Upper lobe of left lung (tissue), 6 donors: ENCODE measurements around the gene MAGI2. TPM values are rescaled to one million over a fixed set of nuclear protein-coding genes. Genes with fewer than 3 reads are reported as not detected.
A peak's percentile ranks its signal among the peaks of the same experiment; 100 is the strongest.

Experiments used
- ATAC-seq, 2 donors: fragments of 200-7000 bp; cut with Tn5 transposase; one replicate each; pipeline ENCODE4 v1.9.1; 2022; ENCODE audit warnings: mild to moderate bottlenecking in 2 of 2, moderate library complexity in 2 of 2; ENCODE audit not compliant: low FRiP score in 2 of 2
- DNase-seq, 2 donors: peaks; one replicate each; pipeline ENCODE4 v3.0.0-alpha.2; 2019 to 2020
- H3K27ac ChIP-seq, 4 donors: fragments of 200-600 bp; sonication (generic); one replicate each; pipeline ENCODE4 v1.5.1; 2016 to 2019
- H3K27me3 ChIP-seq, 4 donors: fragments of 200-600 bp; sonication (generic); one replicate each; pipeline ENCODE4 v1.5.1; 2017 to 2019
- H3K36me3 ChIP-seq, 4 donors: fragments of 200-600 bp; sonication (generic); one replicate each; pipeline ENCODE4 v1.5.1; 2016 to 2019
- H3K4me1 ChIP-seq, 4 donors: fragments of 200-600 bp; sonication (generic); one replicate each; pipeline ENCODE4 v1.5.1; 2018 to 2019
- H3K4me3 ChIP-seq, 4 donors: fragments of 200-600 bp; sonication (generic); one replicate each; pipeline ENCODE4 v1.5.1; 2017 to 2019; ENCODE audit warnings: mild to moderate bottlenecking in 2 of 4, moderate library complexity in 1 of 4
- H3K9me3 ChIP-seq, 4 donors: fragments of 200-600 bp; sonication (generic); one replicate each; pipeline ENCODE4 v1.5.1; 2018 to 2019
- CTCF ChIP-seq, 6 experiments: fragments of 450-650 bp in 4 of 6; fragments of 200-600 bp in 2 of 6; sonication (generic) in 2 of 6; IDR thresholded peaks; one replicate each; pipeline ENCODE4 v1.5.1; 2016 to 2019; ENCODE audit warnings: antibody characterized with exemption in 6 of 6
- EP300 ChIP-seq, 4 donors: sonication (generic); formaldehyde crosslinking; IDR thresholded peaks; one replicate each; pipeline ENCODE4 v1.5.1; 2017; ENCODE audit warnings: antibody characterized with exemption in 4 of 4, control low read depth in 2 of 4
- POLR2A ChIP-seq, 4 donors: fragments of 450-650 bp; IDR thresholded peaks; one replicate each; pipeline ENCODE4 v1.5.1; 2016 to 2017; ENCODE audit warnings: antibody characterized with exemption in 4 of 4, mild to moderate bottlenecking in 2 of 4
- POLR2AphosphoS5 ChIP-seq, 2 donors: sonication (generic); formaldehyde crosslinking; IDR thresholded peaks; one replicate each; pipeline ENCODE4 v1.5.1; 2017; ENCODE audit warnings: antibody characterized with exemption in 2 of 2
- WGBS, 2 donors: methylation state at CpG; one replicate each; pipeline ENCODE4 v1.1.5; 2017 to 2018; 5-methylcytosine and 5-hydroxymethylcytosine counted together
- total RNA-seq, 6 donors: library from RNA; depleted of rRNA in 4 of 6; stranded (reverse); fragments of >200 nt in 4 of 6; gene quantifications; one replicate each; pipeline versions ENCODE4 v1.1.0 to v1.2.1, GENCODE V29; 2016 to 2021
- donor health status: DM: no; HTN: no; CAD: no; lungs with moderate emphysema.
- donor health status: DM: no; HTN: yes; CAD: no; lungs with severe emphysema.

The MAGI2 gene
- total RNA-seq, 6 donors from 2014 or later = 7.9 to 84.9 (median 11.8) TPM

- ATAC-seq (no peak), DNase-seq (no peak)
- no peak overlapping the region for H3K27ac ChIP-seq
- H3K4me1 ChIP-seq = peaks cover 0 to 13% (median 12%) of the 10 kb centered on the region in 4 donors
- H3K27me3 ChIP-seq = no peaks in the 10 kb centered on the region
- TF ChIP-seq POLR2A (IDR thresholded peaks at IDR 0.05) (no peak), CTCF (IDR thresholded peaks at IDR 0.05) (no peak), POLR2AphosphoS5 (IDR thresholded peaks at IDR 0.05) (no peak), EP300 (IDR thresholded peaks at IDR 0.05) (no peak)
- no peaks in the 10 kb centered on the region for H3K36me3 ChIP-seq
- WGBS, 2 donors = 4 to 8% methylated on average over 16 of the region's 16 CpGs
- H3K4me3 ChIP-seq = peak overlapping the region in 1 of 4 donors; percentile 3
- no peaks in the 10 kb centered on the region for H3K9me3 ChIP-seq
Measured at GRCh38 chr7:78770422-78771410, 682.8 kb downstream of the MAGI2 start.

GRCh38 chr7:78769481-78770101 lies 683.9 kb downstream of the MAGI2 start:
- no peaks in the 10 kb centered on the region for H3K36me3 ChIP-seq
- ATAC-seq = peak in 1 of 2 donors; percentile 38
- TF ChIP-seq EP300 (IDR thresholded peaks at IDR 0.05) = no peak
- TF ChIP-seq POLR2AphosphoS5 (IDR thresholded peaks at IDR 0.05) = no peak
- no peak for TF ChIP-seq CTCF (IDR thresholded peaks at IDR 0.05)
- TF ChIP-seq POLR2A (IDR thresholded peaks at IDR 0.05) = no peak
- no peak overlapping the region for H3K27ac ChIP-seq
- no peak for DNase-seq
- peaks cover 0 to 13% (median 12%) of the 10 kb centered on the region in 4 donors for H3K4me1 ChIP-seq
- H3K4me3 ChIP-seq = peak overlapping the region in 2 of 4 donors; percentile 18 to 23
- no peaks in the 10 kb centered on the region for H3K9me3 ChIP-seq
- no peaks in the 10 kb centered on the region for H3K27me3 ChIP-seq
- 11 to 14% methylated on average over 8 to 12 of the region's 12 CpGs for WGBS, 2 donors

- no peak overlapping the region for H3K27ac ChIP-seq
- H3K4me1 ChIP-seq = peaks cover 0 to 13% (median 12%) of the 10 kb centered on the region in 4 donors
- DNase-seq (no peak), ATAC-seq (peak in 1 of 2 donors; percentile 38)
- no peak overlapping the region for H3K4me3 ChIP-seq
- no peaks in the 10 kb centered on the region for H3K36me3 ChIP-seq
- no peaks in the 10 kb centered on the region for H3K27me3 ChIP-seq
- no peak for TF ChIP-seq EP300 (IDR thresholded peaks at IDR 0.05)
- TF ChIP-seq POLR2A (IDR thresholded peaks at IDR 0.05) = no peak
- no peak for TF ChIP-seq CTCF (IDR thresholded peaks at IDR 0.05)
- no peak for TF ChIP-seq POLR2AphosphoS5 (IDR thresholded peaks at IDR 0.05)
- H3K9me3 ChIP-seq = no peaks in the 10 kb centered on the region
- WGBS, 2 donors = 37 to 53% methylated on average over 6 of the region's 6 CpGs
Measured at GRCh38 chr7:78768859-78769258, 684.6 kb downstream of the MAGI2 start.

- WGBS, 2 donors = 75 to 83% methylated on average over 4 of the region's 4 CpGs
- Histone ChIP-seq H3K4me3 (no peak overlapping the region), H3K27ac (no peak overlapping the region), H3K4me1 (peaks cover 0 to 12% (median 11%) of the 10 kb centered on the region in 4 donors), H3K27me3 (no peaks in the 10 kb centered on the region), H3K36me3 (no peaks in the 10 kb centered on the region), H3K9me3 (no peaks in the 10 kb centered on the region)
- ATAC-seq (no peak), DNase-seq (no peak)
- no peak for TF ChIP-seq POLR2A (IDR thresholded peaks at IDR 0.05)
- no peak for TF ChIP-seq POLR2AphosphoS5 (IDR thresholded peaks at IDR 0.05)
- no peak for TF ChIP-seq CTCF (IDR thresholded peaks at IDR 0.05)
- TF ChIP-seq EP300 (IDR thresholded peaks at IDR 0.05) = no peak
Measured at GRCh38 chr7:78765943-78766729, 687.3 kb downstream of the MAGI2 start.
